ENCODE results near the gene B4GAT1.
"Not testable (repeated sequence)": the region's sequence is repeated elsewhere in the genome, so short reads cannot be mapped to it uniquely, and the experiment has no call there.

B4GAT1 gene

DNA sequence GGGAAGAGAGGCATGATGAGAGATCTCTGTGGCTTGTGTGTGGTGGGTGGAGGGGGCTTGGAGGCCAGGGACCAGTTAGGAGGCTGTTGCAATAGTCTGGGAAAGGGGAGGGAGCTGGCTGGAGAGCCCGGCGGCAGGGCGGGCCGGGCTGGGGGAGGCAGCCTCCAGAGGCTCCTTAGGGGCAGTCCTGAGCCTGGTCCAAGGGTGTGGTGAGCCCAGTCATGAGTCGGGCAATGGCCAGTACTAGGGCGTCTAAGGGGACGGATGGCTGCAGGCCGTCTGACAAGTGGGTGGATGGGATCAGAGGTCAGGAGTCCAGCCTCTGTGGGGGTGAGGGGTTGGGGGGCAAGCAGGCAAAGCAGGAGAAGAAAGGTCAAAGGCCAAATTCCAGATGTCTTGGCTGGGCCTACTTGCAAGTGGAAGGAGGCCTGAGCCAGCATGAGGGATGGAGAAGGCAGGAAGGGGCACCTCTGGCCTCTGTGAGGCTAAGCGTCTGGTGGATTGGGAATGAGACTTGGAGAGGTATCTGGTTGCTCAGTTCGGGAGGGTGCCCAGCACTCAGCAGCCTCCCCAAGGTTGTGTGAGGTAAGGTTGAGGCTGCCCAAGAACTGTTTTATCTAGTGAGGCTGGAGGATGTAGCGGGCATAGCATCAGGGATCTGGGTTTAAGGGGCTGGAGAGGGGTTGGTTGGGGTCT, 24.5 kb downstream of the B4GAT1 start:
- DNase-seq (ENCODE audit: extremely low read depth, insufficient read length), result no peak
- Histone ChIP-seq H3K36me3 (ENCODE audit: control insufficient read depth, insufficient read depth, low read length) (no peaks in the 10 kb centered on the region), H3K4me3 (replicated peaks; ENCODE audit: low read depth, low read length) (no peak overlapping the region), H3K27me3 (replicated peaks; ENCODE audit: control insufficient read depth, insufficient read depth, low read length) (no peaks in the 10 kb centered on the region)
- TF ChIP-seq, protein P1, sequence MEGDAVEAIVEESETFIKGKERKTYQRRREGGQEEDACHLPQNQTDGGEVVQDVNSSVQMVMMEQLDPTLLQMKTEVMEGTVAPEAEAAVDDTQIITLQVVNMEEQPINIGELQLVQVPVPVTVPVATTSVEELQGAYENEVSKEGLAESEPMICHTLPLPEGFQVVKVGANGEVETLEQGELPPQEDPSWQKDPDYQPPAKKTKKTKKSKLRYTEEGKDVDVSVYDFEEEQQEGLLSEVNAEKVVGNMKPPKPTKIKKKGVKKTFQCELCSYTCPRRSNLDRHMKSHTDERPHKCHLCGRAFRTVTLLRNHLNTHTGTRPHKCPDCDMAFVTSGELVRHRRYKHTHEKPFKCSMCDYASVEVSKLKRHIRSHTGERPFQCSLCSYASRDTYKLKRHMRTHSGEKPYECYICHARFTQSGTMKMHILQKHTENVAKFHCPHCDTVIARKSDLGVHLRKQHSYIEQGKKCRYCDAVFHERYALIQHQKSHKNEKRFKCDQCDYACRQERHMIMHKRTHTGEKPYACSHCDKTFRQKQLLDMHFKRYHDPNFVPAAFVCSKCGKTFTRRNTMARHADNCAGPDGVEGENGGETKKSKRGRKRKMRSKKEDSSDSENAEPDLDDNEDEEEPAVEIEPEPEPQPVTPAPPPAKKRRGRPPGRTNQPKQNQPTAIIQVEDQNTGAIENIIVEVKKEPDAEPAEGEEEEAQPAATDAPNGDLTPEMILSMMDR (IDR thresholded peaks at IDR 0.05; ENCODE audit: insufficient read depth, low read length, poor library complexity, severe bottlenecking), result no peak

- no peaks in the 10 kb centered on the region for H3K36me3 ChIP-seq (ENCODE audit: control insufficient read depth, insufficient read depth, low read length)
- no peaks in the 10 kb centered on the region for H3K27me3 ChIP-seq (replicated peaks; ENCODE audit: control insufficient read depth, insufficient read depth, low read length)
- H3K4me3 ChIP-seq (replicated peaks; ENCODE audit: low read depth, low read length), result no peak overlapping the region
- TF ChIP-seq, protein P1 (IDR thresholded peaks at IDR 0.05; ENCODE audit: insufficient read depth, low read length, poor library complexity, severe bottlenecking), result no peak
- no peak for DNase-seq (ENCODE audit: extremely low read depth, insufficient read length)
Observed at GRCh38 chr11:66321606-66322005, 25.8 kb downstream of the B4GAT1 start.

- not testable (repeated sequence) for H3K36me3 ChIP-seq (ENCODE audit: control insufficient read depth, insufficient read depth, low read length); H3K27me3 ChIP-seq (replicated peaks; ENCODE audit: control insufficient read depth, insufficient read depth, low read length); H3K4me3 ChIP-seq (replicated peaks; ENCODE audit: low read depth, low read length); DNase-seq (ENCODE audit: extremely low read depth, insufficient read length)
Observed at GRCh38 chr11:66320748-66321147, 26.7 kb downstream of the B4GAT1 start.

GRCh38 chr11:66320289-66320688, 27.1 kb downstream of the B4GAT1 start:
- not testable (repeated sequence) for H3K27me3 ChIP-seq (replicated peaks; ENCODE audit: control insufficient read depth, insufficient read depth, low read length); H3K36me3 ChIP-seq (ENCODE audit: control insufficient read depth, insufficient read depth, low read length); DNase-seq (ENCODE audit: extremely low read depth, insufficient read length); H3K4me3 ChIP-seq (replicated peaks; ENCODE audit: low read depth, low read length)

DNA sequence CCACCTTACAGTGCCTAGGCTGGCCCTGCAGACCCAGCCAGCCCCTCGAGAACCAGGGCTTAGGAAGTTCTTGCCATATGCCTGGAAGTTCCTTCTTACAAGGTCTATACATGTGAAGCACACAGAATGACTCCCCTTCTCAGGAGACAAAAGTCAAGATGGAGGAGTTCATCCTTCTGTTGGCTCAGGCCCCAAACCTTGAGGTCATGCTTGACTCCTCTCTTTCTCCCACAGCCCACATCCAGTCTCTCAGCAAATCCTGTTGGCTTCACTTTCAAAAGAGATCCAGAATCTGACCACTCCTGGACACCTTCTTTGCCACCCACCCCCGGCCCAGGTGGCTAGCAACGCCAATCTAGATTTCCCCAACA, 28.8 kb downstream of the B4GAT1 start:
- Histone ChIP-seq H3K4me3 (replicated peaks; ENCODE audit: low read depth, low read length) (no peak overlapping the region), H3K36me3 (ENCODE audit: control insufficient read depth, insufficient read depth, low read length) (no peaks in the 10 kb centered on the region), H3K27me3 (replicated peaks; ENCODE audit: control insufficient read depth, insufficient read depth, low read length) (no peaks in the 10 kb centered on the region; the same call in 1 of the 2 replicates)
- TF ChIP-seq, protein P1 (IDR thresholded peaks at IDR 0.05; ENCODE audit: insufficient read depth, low read length, poor library complexity, severe bottlenecking), result no peak
- no peak for DNase-seq (ENCODE audit: extremely low read depth, insufficient read length)

- TF ChIP-seq, protein P1 (IDR thresholded peaks at IDR 0.05; ENCODE audit: insufficient read depth, low read length, poor library complexity, severe bottlenecking), result no peak
- no peaks in the 10 kb centered on the region for H3K36me3 ChIP-seq (ENCODE audit: control insufficient read depth, insufficient read depth, low read length)
- peak; percentile 81 for DNase-seq (ENCODE audit: extremely low read depth, insufficient read length)
- H3K4me3 ChIP-seq (replicated peaks; ENCODE audit: low read depth, low read length), result no peak overlapping the region
- H3K27me3 ChIP-seq (replicated peaks; ENCODE audit: control insufficient read depth, insufficient read depth, low read length), result no peaks in the 10 kb centered on the region; the same call in 1 of the 2 replicates
Observed at GRCh38 chr11:66317723-66318599, 29.5 kb downstream of the B4GAT1 start.

All from GM06990 (cell line).